Measurements from ENCODE around the gene GREB1. TPM values are rescaled to one million over a fixed set of nuclear protein-coding genes. Genes with fewer than 3 reads are reported as not detected.

Gene GREB1
- polyA plus RNA-seq, 1 of the 3 experiments (the other 2 are of a cell fraction) = 2.9 TPM

DNA sequence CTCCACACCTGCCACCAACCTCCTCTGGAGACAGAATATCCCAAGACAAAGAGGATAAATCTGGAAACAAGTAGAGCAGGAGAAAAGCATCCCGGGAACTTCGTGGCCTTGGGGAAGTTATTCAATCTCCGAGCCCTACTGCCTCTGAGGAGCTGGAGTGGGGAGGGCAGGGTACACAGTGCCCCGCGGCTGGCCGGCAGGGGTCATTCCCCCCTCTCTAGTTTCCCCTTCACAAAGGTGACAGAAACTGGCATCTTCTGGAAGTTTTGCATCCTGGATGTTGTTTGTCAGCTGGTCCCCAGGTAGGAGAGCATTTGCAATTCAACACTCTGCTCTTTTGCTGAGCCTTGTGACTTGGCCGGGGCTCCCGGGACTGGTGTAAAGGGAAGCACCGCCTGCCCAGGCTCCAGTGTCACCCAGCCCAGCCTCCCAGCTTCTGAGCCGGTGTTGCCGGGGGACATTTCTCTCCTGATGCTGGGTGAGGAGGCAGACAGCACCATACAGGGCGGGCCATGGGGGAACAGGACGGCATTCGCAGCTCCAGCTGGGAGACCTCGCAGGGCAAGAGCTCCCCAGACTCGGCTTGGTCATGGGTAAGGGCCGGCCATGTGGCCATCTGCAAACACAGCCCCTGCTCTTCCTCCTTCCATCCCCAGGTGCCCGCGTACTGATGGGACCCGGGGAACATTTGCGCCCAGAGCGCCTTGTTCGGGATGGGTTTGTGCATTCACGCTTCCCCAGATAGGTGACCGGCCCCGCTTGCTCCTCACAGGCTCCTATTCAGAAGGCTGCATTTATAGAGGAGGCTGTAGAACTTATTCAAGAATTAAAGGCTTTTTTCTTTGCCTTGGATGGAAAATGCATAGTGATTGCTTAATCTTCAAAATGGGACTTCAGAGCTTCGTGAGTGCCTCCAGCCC, 143.6 kb downstream of the GREB1 start (continued):
- TF ChIP-seq TAF1 (IDR thresholded peaks at IDR 0.05; ENCODE audit: borderline replicate concordance, low read depth, low read length) = no peak
- TF ChIP-seq FOSL2 (IDR thresholded peaks at IDR 0.05; ENCODE audit: borderline replicate concordance, low read depth) = no peak

DNA sequence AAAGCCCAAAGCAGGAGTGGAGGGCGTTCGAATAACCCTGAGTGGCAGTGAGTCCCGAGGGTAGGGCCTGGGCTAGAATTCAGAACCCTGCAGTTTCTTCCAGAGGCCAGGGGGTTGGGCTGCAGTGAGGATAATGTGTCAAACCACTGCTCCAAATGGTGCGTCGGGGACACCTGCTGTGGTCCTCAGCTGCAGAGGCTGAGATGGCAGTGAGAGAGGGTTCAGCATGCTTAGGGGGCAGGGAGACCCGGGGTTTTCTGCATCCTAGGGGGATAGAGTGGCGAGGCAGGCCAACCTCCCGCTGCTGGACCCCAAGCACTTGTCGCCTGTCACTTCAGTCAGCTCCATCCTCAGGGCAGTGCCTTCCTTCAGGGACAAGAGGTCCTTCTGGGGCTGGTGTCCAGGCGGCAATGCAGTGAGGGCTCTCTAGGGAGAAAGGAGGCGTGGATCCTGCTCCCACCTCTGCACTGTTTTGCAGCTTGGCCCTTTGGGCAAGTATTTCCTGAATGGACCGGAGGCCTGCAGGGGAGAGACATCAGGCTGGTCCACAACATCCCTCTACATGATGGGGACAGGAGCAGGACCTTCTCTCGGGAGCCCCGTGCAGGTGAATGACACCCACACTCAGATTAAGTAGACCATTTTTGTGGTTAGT, 144.6 kb downstream of the GREB1 start:
- no peak for DNase-seq
- ChIA-PET POLR2A (no interaction called here), CTCF (interaction anchor here (1.6 to 31.9 kb wide), 5 partner anchors 8 to 106 kb away, joined by 5 to 886 read pairs (median 157); partner anchors contain the start of genes LPIN1 and NTSR2)
- Histone ChIP-seq H3K27me3 (ENCODE audit: insufficient read depth) (peaks cover 8% of the 10 kb centered on the region; the same call in 1 of the 2 replicates), H2AFZ (ENCODE audit: low read depth) (no peak overlapping the region), H3K9ac (no peak overlapping the region), H3K36me3 (replicated peaks in 1 of 2; ENCODE audit: control insufficient read depth in 1 of 2, insufficient read depth in 2 of 2, low read length in 1 of 2) (no peaks in the 10 kb centered on the region), H3F3A (replicated peaks; ENCODE audit: insufficient read depth) (no peaks in the 10 kb centered on the region), H3K27ac (ENCODE audit: low read depth in 2 of 2, low read length in 1 of 2) (no peak overlapping the region), H3K4me1 (ENCODE audit: control insufficient read depth in 1 of 2, insufficient read depth in 2 of 2, low read depth in 1 of 2, low read length in 1 of 2) (peaks cover 0 to 19% of the 10 kb centered on the region in 2 experiments; a peak in 1 of 4 replicates), H3K79me2 (ENCODE audit: insufficient read depth) (no peaks in the 10 kb centered on the region), H3K4me2 (no peak overlapping the region), H3K9me3 (no peaks in the 10 kb centered on the region), H4K20me1 (ENCODE audit: insufficient read depth) (no peaks in the 10 kb centered on the region), H3K4me3 (ENCODE audit: low read depth in 2 of 2, low read length in 1 of 2) (no peak overlapping the region), H3K9me2 (no peaks in the 10 kb centered on the region)
- TF ChIP-seq EP300 (IDR thresholded peaks at IDR 0.05; ENCODE audit: borderline replicate concordance in 1 of 2, low read depth in 1 of 2, low read length in 1 of 2) (no peak), FOSL2 (IDR thresholded peaks at IDR 0.05; ENCODE audit: borderline replicate concordance, low read depth) (no peak), SIN3A (IDR thresholded peaks at IDR 0.05; ENCODE audit: borderline replicate concordance, low read depth, low read length) (no peak), SMC3 (IDR thresholded peaks at IDR 0.05; ENCODE audit: low read depth, low read length) (no peak), MXI1 (IDR thresholded peaks at IDR 0.05; ENCODE audit: low read depth, low read length) (no peak), GABPA (IDR thresholded peaks at IDR 0.05; ENCODE audit: low read depth) (no peak), TAF1 (IDR thresholded peaks at IDR 0.05; ENCODE audit: borderline replicate concordance, low read depth, low read length) (no peak), FOXM1 (IDR thresholded peaks at IDR 0.05; ENCODE audit: low read depth) (no peak), RXRA (IDR thresholded peaks at IDR 0.05; ENCODE audit: borderline replicate concordance, low read depth) (no peak), ZBTB33 (IDR thresholded peaks at IDR 0.05; ENCODE audit: borderline replicate concordance, low read depth) (no peak), NRF1 (IDR thresholded peaks at IDR 0.05; ENCODE audit: low read depth, low read length) (no peak), RFX5 (IDR thresholded peaks at IDR 0.05; ENCODE audit: low read length) (no peak), CHD2 (IDR thresholded peaks at IDR 0.05; ENCODE audit: low read length, partially characterized antibody) (no peak), PBX3 (IDR thresholded peaks at IDR 0.05) (no peak), YY1 (IDR thresholded peaks at IDR 0.05; ENCODE audit: low read depth) (no peak), FOXJ3 (CRISPR knock-in tag; IDR thresholded peaks at IDR 0.05) (no peak)
- TF ChIP-seq, protein P1, sequence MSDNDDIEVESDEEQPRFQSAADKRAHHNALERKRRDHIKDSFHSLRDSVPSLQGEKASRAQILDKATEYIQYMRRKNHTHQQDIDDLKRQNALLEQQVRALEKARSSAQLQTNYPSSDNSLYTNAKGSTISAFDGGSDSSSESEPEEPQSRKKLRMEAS (IDR thresholded peaks at IDR 0.05; ENCODE audit: low read depth) = no peak
- TF ChIP-seq, protein P2, sequence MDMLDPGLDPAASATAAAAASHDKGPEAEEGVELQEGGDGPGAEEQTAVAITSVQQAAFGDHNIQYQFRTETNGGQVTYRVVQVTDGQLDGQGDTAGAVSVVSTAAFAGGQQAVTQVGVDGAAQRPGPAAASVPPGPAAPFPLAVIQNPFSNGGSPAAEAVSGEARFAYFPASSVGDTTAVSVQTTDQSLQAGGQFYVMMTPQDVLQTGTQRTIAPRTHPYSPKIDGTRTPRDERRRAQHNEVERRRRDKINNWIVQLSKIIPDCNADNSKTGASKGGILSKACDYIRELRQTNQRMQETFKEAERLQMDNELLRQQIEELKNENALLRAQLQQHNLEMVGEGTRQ (IDR thresholded peaks at IDR 0.05; ENCODE audit: borderline replicate concordance, low read depth, low read length) = no peak
- TF ChIP-seq, protein P3, sequence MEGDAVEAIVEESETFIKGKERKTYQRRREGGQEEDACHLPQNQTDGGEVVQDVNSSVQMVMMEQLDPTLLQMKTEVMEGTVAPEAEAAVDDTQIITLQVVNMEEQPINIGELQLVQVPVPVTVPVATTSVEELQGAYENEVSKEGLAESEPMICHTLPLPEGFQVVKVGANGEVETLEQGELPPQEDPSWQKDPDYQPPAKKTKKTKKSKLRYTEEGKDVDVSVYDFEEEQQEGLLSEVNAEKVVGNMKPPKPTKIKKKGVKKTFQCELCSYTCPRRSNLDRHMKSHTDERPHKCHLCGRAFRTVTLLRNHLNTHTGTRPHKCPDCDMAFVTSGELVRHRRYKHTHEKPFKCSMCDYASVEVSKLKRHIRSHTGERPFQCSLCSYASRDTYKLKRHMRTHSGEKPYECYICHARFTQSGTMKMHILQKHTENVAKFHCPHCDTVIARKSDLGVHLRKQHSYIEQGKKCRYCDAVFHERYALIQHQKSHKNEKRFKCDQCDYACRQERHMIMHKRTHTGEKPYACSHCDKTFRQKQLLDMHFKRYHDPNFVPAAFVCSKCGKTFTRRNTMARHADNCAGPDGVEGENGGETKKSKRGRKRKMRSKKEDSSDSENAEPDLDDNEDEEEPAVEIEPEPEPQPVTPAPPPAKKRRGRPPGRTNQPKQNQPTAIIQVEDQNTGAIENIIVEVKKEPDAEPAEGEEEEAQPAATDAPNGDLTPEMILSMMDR (IDR thresholded peaks at IDR 0.05) = no peak
- 66% methylated on average over 9 of the region's 14 CpGs for WGBS (ENCODE audit: low lambda C conversion rate)
